Measurements from ENCODE around the gene PIK3C2G. TPM values are rescaled to one million over a fixed set of nuclear protein-coding genes. Genes with fewer than 3 reads are reported as not detected.
"Not testable (repeated sequence)": the region's sequence is repeated elsewhere in the genome, so short reads cannot be mapped to it uniquely, and the experiment has no call there.

PIK3C2G gene
- total RNA-seq, 1 donor = not detected

GRCh38 chr12:18522806-18523205 lies 261.5 kb downstream of the PIK3C2G start:
- no peak overlapping the region for H2AFZ ChIP-seq (ENCODE audit: low read length)
- no peak overlapping the region for H3K4me2 ChIP-seq (ENCODE audit: insufficient read depth, low read length)
- H3K36me3 ChIP-seq (ENCODE audit: insufficient read depth, low read length) = no peaks in the 10 kb centered on the region
- H3K4me1 ChIP-seq (ENCODE audit: insufficient read depth, low read length) = no peaks in the 10 kb centered on the region
- H3K79me2 ChIP-seq (ENCODE audit: insufficient read depth, low read length) = no peaks in the 10 kb centered on the region
- no peak for DNase-seq (ENCODE audit: insufficient read length, low spot score, missing footprints)
- H3K27ac ChIP-seq (ENCODE audit: low read depth, low read length) = no peak overlapping the region
- no peaks in the 10 kb centered on the region for H4K20me1 ChIP-seq (ENCODE audit: insufficient read depth, low read length)
- H3K27me3 ChIP-seq (ENCODE audit: insufficient read depth, low read length) = no peaks in the 10 kb centered on the region
- TF ChIP-seq CTCF (IDR thresholded peaks at IDR 0.05; ENCODE audit: extremely low read depth, low read depth, low read length) = no peak
- H3K4me3 ChIP-seq (ENCODE audit: insufficient read depth, low read length) = no peak overlapping the region
- H3K9me3 ChIP-seq (ENCODE audit: low read depth, low read length) = no peaks in the 10 kb centered on the region

GRCh38 chr12:18542497-18542896 lies 281.2 kb downstream of the PIK3C2G start:
- H2AFZ ChIP-seq (ENCODE audit: low read length); H3K36me3 ChIP-seq (ENCODE audit: insufficient read depth, low read length): not testable (repeated sequence)

DNA sequence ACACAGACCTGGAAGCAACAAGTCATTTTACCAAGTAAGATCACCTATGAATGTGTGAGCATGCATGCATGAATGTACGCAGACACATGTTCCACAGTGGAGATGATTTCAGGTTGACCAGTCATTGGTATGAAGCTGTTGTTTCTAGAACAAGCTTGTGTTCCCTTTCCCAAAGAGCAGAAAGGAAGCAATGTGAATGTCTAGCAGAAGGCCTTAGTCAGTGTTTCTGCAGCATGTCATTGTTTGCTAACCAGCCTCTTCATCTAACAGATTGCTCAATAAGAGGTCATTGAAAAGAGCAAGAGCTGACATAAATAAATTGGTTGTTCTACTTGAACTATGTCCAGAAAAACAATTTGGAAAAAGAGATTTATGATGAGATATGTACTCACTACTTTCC lies 285.1 kb downstream of the PIK3C2G start:
- no peak overlapping the region for H2AFZ ChIP-seq (ENCODE audit: low read length)
- H3K27me3 ChIP-seq (ENCODE audit: insufficient read depth, low read length) = no peaks in the 10 kb centered on the region
- H3K9me3 ChIP-seq (ENCODE audit: low read depth, low read length) = no peaks in the 10 kb centered on the region
- no peak overlapping the region for H3K27ac ChIP-seq (ENCODE audit: low read depth, low read length)
- H4K20me1 ChIP-seq (ENCODE audit: insufficient read depth, low read length) = no peaks in the 10 kb centered on the region
- H3K4me1 ChIP-seq (ENCODE audit: insufficient read depth, low read length) = no peaks in the 10 kb centered on the region
- DNase-seq (ENCODE audit: insufficient read length, low spot score, missing footprints) = no peak
- no peak overlapping the region for H3K4me3 ChIP-seq (ENCODE audit: insufficient read depth, low read length)
- H3K79me2 ChIP-seq (ENCODE audit: insufficient read depth, low read length) = no peaks in the 10 kb centered on the region
- no peaks in the 10 kb centered on the region for H3K36me3 ChIP-seq (ENCODE audit: insufficient read depth, low read length)
- no peak for TF ChIP-seq CTCF (IDR thresholded peaks at IDR 0.05; ENCODE audit: extremely low read depth, low read depth, low read length)
- H3K4me2 ChIP-seq (ENCODE audit: insufficient read depth, low read length) = no peak overlapping the region

More at GRCh38 chr12:18542497-18542896, 281.2 kb downstream of the PIK3C2G start:
- H4K20me1 ChIP-seq (ENCODE audit: insufficient read depth, low read length); H3K27me3 ChIP-seq (ENCODE audit: insufficient read depth, low read length); H3K4me1 ChIP-seq (ENCODE audit: insufficient read depth, low read length); DNase-seq (ENCODE audit: insufficient read length, low spot score, missing footprints); H3K4me2 ChIP-seq (ENCODE audit: insufficient read depth, low read length); H3K79me2 ChIP-seq (ENCODE audit: insufficient read depth, low read length); H3K27ac ChIP-seq (ENCODE audit: low read depth, low read length); H3K9me3 ChIP-seq (ENCODE audit: low read depth, low read length); H3K4me3 ChIP-seq (ENCODE audit: insufficient read depth, low read length): not testable (repeated sequence)

DNA sequence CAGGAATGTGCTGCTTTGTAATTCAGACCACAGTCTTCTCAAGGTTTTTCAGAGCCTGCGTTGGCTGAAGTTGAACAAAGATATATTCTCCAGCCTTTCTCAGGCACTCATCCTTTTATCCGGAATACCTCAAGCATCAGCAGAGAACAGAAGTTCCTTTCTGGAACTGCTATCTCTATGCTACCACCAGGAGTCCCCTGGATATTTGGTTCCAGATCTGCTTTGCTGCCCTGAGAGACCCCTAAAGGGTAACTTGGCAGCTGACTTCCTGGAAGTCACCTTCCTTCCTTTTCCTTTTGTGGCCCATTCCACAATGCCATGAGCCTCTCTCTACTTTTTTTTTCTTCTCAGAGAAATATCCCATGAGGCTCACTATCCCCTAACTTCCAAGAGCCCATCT lies 288.3 kb downstream of the PIK3C2G start:
- Histone ChIP-seq H2AFZ (ENCODE audit: low read length) (no peak overlapping the region), H3K36me3 (ENCODE audit: insufficient read depth, low read length) (no peaks in the 10 kb centered on the region), H3K4me1 (ENCODE audit: insufficient read depth, low read length) (no peaks in the 10 kb centered on the region), H3K27ac (ENCODE audit: low read depth, low read length) (no peak overlapping the region), H3K4me3 (ENCODE audit: insufficient read depth, low read length) (no peak overlapping the region), H3K9me3 (ENCODE audit: low read depth, low read length) (no peaks in the 10 kb centered on the region), H3K27me3 (ENCODE audit: insufficient read depth, low read length) (no peaks in the 10 kb centered on the region), H4K20me1 (ENCODE audit: insufficient read depth, low read length) (no peaks in the 10 kb centered on the region), H3K79me2 (ENCODE audit: insufficient read depth, low read length) (no peaks in the 10 kb centered on the region), H3K4me2 (ENCODE audit: insufficient read depth, low read length) (no peak overlapping the region)
- DNase-seq (ENCODE audit: insufficient read length, low spot score, missing footprints) = no peak
- no peak for TF ChIP-seq CTCF (IDR thresholded peaks at IDR 0.05; ENCODE audit: extremely low read depth, low read depth, low read length)
